HEK293 (cell line): Measurements from ENCODE around the gene OSBP.

ENCODE experiments used
- ATF2 ChIP-seq: fragments of 450-650 bp; formaldehyde crosslinking; IDR thresholded peaks from 2 replicates; pipeline ENCODE4 v1.5.1; 2016; ENCODE audit warnings: missing biosample characterization, missing genetic modification characterization, low read depth
- CTCF ChIP-seq: fragments of 450-650 bp; formaldehyde crosslinking; IDR thresholded peaks from 2 replicates; pipeline ENCODE4 v1.5.1; 2016; ENCODE audit warnings: missing biosample characterization, missing genetic modification characterization

DNA sequence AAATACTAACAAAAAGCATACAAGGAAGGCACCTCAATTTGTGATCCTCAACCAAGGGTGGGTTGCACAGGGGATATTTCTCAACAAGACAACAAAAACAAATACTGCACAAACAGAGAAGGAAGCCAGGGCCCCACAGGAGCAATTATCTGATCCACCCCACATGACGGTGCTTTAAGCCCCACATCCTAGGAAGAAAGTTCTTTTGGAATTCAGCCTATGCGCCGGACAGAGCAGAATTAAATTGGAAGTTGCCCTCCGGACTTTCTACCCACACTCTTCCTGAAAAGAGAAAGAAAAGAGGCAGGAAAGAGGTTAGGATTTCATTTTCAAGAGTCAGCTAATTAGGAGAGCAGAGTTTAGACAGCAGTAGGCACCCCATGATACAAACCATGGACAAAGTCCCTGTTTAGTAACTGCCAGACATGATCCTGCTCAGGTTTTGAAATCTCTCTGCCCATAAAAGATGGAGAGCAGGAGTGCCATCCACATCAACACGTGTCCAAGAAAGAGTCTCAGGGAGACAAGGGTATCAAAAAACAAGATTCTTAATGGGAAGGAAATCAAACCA lies 40.6 kb downstream of the OSBP start:
- TF ChIP-seq ATF2 (tag by site-specific recombination) (no peak), CTCF (tag by site-specific recombination) (no peak)
